GM12874 (cell line): ENCODE results near the gene NCKAP5.

Experiments used
- CTCF ChIP-seq: IDR thresholded peaks from 2 replicates; pipeline ENCODE4 v1.5.1; 2011; ENCODE audit warnings: low read depth, mild to moderate bottlenecking, control low read depth, low read length, moderate library complexity; ENCODE audit not compliant: insufficient read depth

NCKAP5 gene

GRCh38 chr2:133229974-133230373 lies 338.3 kb downstream of the NCKAP5 start:
- no peak for TF ChIP-seq CTCF

- TF ChIP-seq CTCF = no peak
Observed at GRCh38 chr2:133223226-133223625, 345.0 kb downstream of the NCKAP5 start.

GRCh38 chr2:133221398-133221797 lies 346.9 kb downstream of the NCKAP5 start:
- TF ChIP-seq CTCF = no peak

- TF ChIP-seq CTCF = no peak
Observed at GRCh38 chr2:133218204-133218603, 350.1 kb downstream of the NCKAP5 start.

GRCh38 chr2:133215477-133215876 lies 352.8 kb downstream of the NCKAP5 start:
- no peak for TF ChIP-seq CTCF

GRCh38 chr2:133213651-133214050 lies 354.6 kb downstream of the NCKAP5 start:
- TF ChIP-seq CTCF = no peak

- no peak for TF ChIP-seq CTCF
Observed at GRCh38 chr2:133209325-133209724, 358.9 kb downstream of the NCKAP5 start.

GRCh38 chr2:133204421-133204820 lies 363.8 kb downstream of the NCKAP5 start:
- no peak for TF ChIP-seq CTCF
